ENCODE results near the gene ACTN4. TPM values are rescaled to one million over a fixed set of nuclear protein-coding genes. Genes with fewer than 3 reads are reported as not detected.

Gene ACTN4
- total RNA-seq, 5 donors from 2014 or later (not counting 1 experiment from before 2014, with no cell fraction given), result 100.0 to 201 (median 175) TPM

GRCh38 chr19:38665950-38666662, 18.7 kb downstream of the ACTN4 start:
- H3K9me3 Mint-ChIP-seq, result no peaks in the 10 kb centered on the region
- peak overlapping the region in 1 of 3 donors; percentile 22 for H3K4me3 Mint-ChIP-seq
- ChIA-PET CTCF (interaction anchor here in 1 of 2 donors (1.1 kb wide), 1 partner anchor 29 kb away, joined by 3 read pairs; no protein-coding TSS in a partner anchor), POLR2A (no interaction called here)
- H3K36me3 ChIP-seq (ENCODE audit: control insufficient read depth in 2 of 2, extremely low read depth in 1 of 2, insufficient read depth in 1 of 2, low read length in 1 of 2), result peaks cover 0 to 9% of the 10 kb centered on the region in 2 donors
- peaks cover 3% of the 10 kb centered on the region in 2 donors for H3K27me3 Mint-ChIP-seq
- H3K4me1 ChIP-seq (ENCODE audit: control insufficient read depth in 1 of 2, extremely low read depth in 1 of 2, insufficient read depth in 2 of 2, low read length in 2 of 2), result peaks cover 20 to 94% of the 10 kb centered on the region in 2 experiments
- DNase-seq (no peak), ATAC-seq (replicated peaks in 1 of 4) (no peak)
- H3K9me3 ChIP-seq, result no peaks in the 10 kb centered on the region
- WGBS (ENCODE audit: insufficient coverage), result 92% methylated on average over 14 of the region's 19 CpGs
- H3K27ac Mint-ChIP-seq, result peak overlapping the region; percentile 23 to 86
- peaks cover 0 to 26% of the 10 kb centered on the region in 2 experiments for H3K27me3 ChIP-seq (replicated peaks in 1 of 2; ENCODE audit: control insufficient read depth in 2 of 2, extremely low read depth in 1 of 2, insufficient read depth in 2 of 2, low read length in 1 of 2)
- no peak overlapping the region for H3K4me3 ChIP-seq (ENCODE audit: control insufficient read depth in 1 of 2, extremely low read depth in 1 of 2, low read length in 1 of 2)
- peaks cover 13% of the 10 kb centered on the region for H3K36me3 Mint-ChIP-seq
- peaks cover 80 to 90% (median 87%) of the 10 kb centered on the region in 3 donors for H3K4me1 Mint-ChIP-seq
- H3K27ac ChIP-seq (ENCODE audit: low read length), result peak overlapping the region; percentile 66

DNA sequence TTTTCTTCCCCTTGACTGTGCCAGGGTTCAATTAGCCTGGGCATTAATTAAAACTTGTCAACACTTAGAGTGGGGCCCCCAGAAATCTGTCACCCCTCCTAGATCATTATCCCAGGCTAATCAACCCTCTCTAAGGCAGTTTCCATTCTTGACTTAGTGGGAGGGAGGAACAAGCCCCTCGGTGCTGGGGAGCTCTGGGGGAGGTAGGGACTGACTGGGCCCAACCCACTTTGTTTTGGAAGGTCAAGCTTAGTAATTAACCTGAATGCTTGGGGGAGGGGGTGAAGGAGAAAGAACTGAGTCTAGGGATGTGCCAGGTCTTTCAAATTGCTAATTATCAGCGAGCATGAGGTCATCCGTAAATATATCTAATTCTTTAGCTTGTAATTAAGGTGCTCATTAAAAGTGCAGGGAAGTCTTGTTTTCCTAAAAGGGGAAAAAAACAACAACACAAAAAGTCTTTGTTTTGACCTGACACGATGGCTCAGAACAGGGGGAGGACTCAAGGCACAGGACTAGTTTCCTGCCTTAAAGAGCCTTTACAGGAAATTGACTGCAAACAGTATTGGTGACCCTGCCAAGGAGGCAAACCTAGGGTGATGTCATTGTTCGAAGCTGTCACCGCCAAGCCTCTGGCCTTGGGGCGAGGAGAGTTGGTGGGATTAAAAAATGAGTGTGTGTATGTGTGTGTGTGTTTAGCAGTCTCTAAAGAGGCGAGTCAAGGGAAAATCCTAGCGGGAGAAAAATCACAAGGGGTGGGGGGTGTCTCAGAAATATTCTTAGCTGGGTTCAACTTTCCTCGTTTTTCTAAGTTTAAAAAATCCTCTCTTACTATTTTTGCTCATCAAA, 19.4 kb downstream of the ACTN4 start:
- POLR2A ChIA-PET, result interaction anchor here in 1 of 2 donors (0.6 kb wide), 1 partner anchor 1724 kb away, joined by 4 read pairs; no protein-coding TSS in a partner anchor
- H3K9me3 Mint-ChIP-seq, result no peaks in the 10 kb centered on the region
- peaks cover 0 to 26% of the 10 kb centered on the region in 2 experiments for H3K27me3 ChIP-seq (replicated peaks in 1 of 2; ENCODE audit: control insufficient read depth in 2 of 2, extremely low read depth in 1 of 2, insufficient read depth in 2 of 2, low read length in 1 of 2)
- WGBS (ENCODE audit: insufficient coverage), result 39% methylated on average over 4 of the region's 10 CpGs
- H3K4me1 ChIP-seq (ENCODE audit: control insufficient read depth in 1 of 2, extremely low read depth in 1 of 2, insufficient read depth in 2 of 2, low read length in 2 of 2), result peaks cover 20 to 93% of the 10 kb centered on the region in 2 experiments
- H3K4me3 ChIP-seq (ENCODE audit: control insufficient read depth in 1 of 2, extremely low read depth in 1 of 2, low read length in 1 of 2), result no peak overlapping the region
- peak in 3 of 4 experiments; percentile 68 to 72 (median 71) for ATAC-seq (replicated peaks in 1 of 4)
- H3K27me3 Mint-ChIP-seq, result peaks cover 3% of the 10 kb centered on the region in 2 donors
- peaks cover 79 to 94% (median 90%) of the 10 kb centered on the region in 3 donors for H3K4me1 Mint-ChIP-seq
- peak overlapping the region; percentile 66 for H3K27ac ChIP-seq (ENCODE audit: low read length)
- H3K4me3 Mint-ChIP-seq, result peak overlapping the region; percentile 37 to 61 (median 54)
- CTCF ChIA-PET, result interaction anchor here (0.6 to 1.1 kb wide), 2 partner anchors 30 to 157 kb away, joined by 3 to 4 read pairs; no protein-coding TSS in a partner anchor
- H3K36me3 ChIP-seq (ENCODE audit: control insufficient read depth in 2 of 2, extremely low read depth in 1 of 2, insufficient read depth in 1 of 2, low read length in 1 of 2), result peaks cover 0 to 9% of the 10 kb centered on the region in 2 donors
- peak overlapping the region; percentile 86 to 88 for H3K27ac Mint-ChIP-seq
- H3K9me3 ChIP-seq, result no peaks in the 10 kb centered on the region
- peak in 12 of 35 experiments; percentile 12 to 65 (median 27) for DNase-seq
- peaks cover 13% of the 10 kb centered on the region for H3K36me3 Mint-ChIP-seq

DNA sequence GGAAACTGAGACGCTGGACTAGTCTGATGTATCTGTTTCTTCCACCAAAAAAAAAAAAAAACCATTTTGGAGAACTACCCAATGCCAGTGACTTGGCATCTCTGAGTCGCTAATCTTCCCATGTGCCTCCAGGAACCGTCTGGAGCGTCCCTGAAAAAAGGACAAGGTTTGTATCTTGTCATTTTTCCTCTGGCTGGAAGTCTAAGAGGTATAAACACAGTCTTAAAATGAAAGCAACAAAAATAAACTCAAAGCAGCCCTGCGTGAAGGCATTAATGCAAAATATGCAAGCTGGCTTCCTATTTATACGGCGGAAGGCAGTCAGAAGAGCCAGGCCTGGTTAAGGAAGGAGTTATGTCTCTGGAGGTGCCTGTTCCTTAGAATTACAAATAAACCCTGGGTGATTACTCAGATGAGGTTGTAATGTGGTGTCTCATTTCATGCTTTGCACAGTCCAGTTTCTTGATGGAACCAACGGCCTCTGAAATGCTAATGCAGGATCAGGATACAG, 20.3 kb downstream of the ACTN4 start:
- whole genome bisulfite sequencing (ENCODE audit: insufficient coverage), result 78% methylated on average over 3 of the region's 8 CpGs
- H3K9me3 ChIP-seq, result no peaks in the 10 kb centered on the region
- H3K4me1 ChIP-seq (ENCODE audit: control insufficient read depth in 1 of 2, extremely low read depth in 1 of 2, insufficient read depth in 2 of 2, low read length in 2 of 2), result peaks cover 20 to 85% of the 10 kb centered on the region in 2 experiments
- H3K36me3 ChIP-seq (ENCODE audit: control insufficient read depth in 2 of 2, extremely low read depth in 1 of 2, insufficient read depth in 1 of 2, low read length in 1 of 2), result peaks cover 0 to 5% of the 10 kb centered on the region in 2 donors
- no peak for ATAC-seq (replicated peaks in 1 of 4)
- Mint-ChIP-seq H3K4me3 (peak overlapping the region in 1 of 3 donors; percentile 61), H3K27ac (peak overlapping the region; percentile 34 to 43), H3K9me3 (no peaks in the 10 kb centered on the region), H3K27me3 (peaks cover 3% of the 10 kb centered on the region in 2 donors), H3K36me3 (peaks cover 13% of the 10 kb centered on the region), H3K4me1 (peaks cover 76 to 90% (median 85%) of the 10 kb centered on the region in 3 donors)
- H3K27ac ChIP-seq (ENCODE audit: low read length), result peak overlapping the region; percentile 66
- H3K4me3 ChIP-seq (ENCODE audit: control insufficient read depth in 1 of 2, extremely low read depth in 1 of 2, low read length in 1 of 2), result no peak overlapping the region
- H3K27me3 ChIP-seq (replicated peaks in 1 of 2; ENCODE audit: control insufficient read depth in 2 of 2, extremely low read depth in 1 of 2, insufficient read depth in 2 of 2, low read length in 1 of 2), result peaks cover 0 to 26% of the 10 kb centered on the region in 2 experiments
- ChIA-PET POLR2A (interaction anchor here in 1 of 2 donors (0.6 kb wide), 1 partner anchor 1723 kb away, joined by 4 read pairs; no protein-coding TSS in a partner anchor), CTCF (interaction anchor here in 1 of 2 donors (0.9 kb wide), 1 partner anchor 21 kb away, joined by 3 read pairs; the partner anchor contains the start of gene ACTN4)
- DNase-seq, result no peak

GRCh38 chr19:38669552-38669951, 22.1 kb downstream of the ACTN4 start:
- Mint-ChIP-seq H3K27ac (peak overlapping the region; percentile 78 to 81), H3K9me3 (no peaks in the 10 kb centered on the region), H3K4me3 (peak overlapping the region; percentile 62 to 70 (median 68)), H3K27me3 (peaks cover 0 to 3% of the 10 kb centered on the region in 2 donors), H3K4me1 (peaks cover 70 to 81% (median 76%) of the 10 kb centered on the region in 3 donors), H3K36me3 (peaks cover 8% of the 10 kb centered on the region)
- Histone ChIP-seq H3K4me1 (ENCODE audit: control insufficient read depth in 1 of 2, extremely low read depth in 1 of 2, insufficient read depth in 2 of 2, low read length in 2 of 2) (peaks cover 14 to 67% of the 10 kb centered on the region in 2 experiments), H3K9me3 (no peaks in the 10 kb centered on the region), H3K27ac (ENCODE audit: low read length) (peak overlapping the region; percentile 3), H3K4me3 (ENCODE audit: control insufficient read depth in 1 of 2, extremely low read depth in 1 of 2, low read length in 1 of 2) (peak overlapping the region in 1 of 2 donors; percentile 15), H3K36me3 (ENCODE audit: control insufficient read depth in 2 of 2, extremely low read depth in 1 of 2, insufficient read depth in 1 of 2, low read length in 1 of 2) (no peaks in the 10 kb centered on the region), H3K27me3 (replicated peaks in 1 of 2; ENCODE audit: control insufficient read depth in 2 of 2, extremely low read depth in 1 of 2, insufficient read depth in 2 of 2, low read length in 1 of 2) (peaks cover 0 to 11% of the 10 kb centered on the region in 2 experiments)
- peak in 26 of 35 experiments; percentile 19 to 61 (median 42) for DNase-seq
- ChIA-PET CTCF (interaction anchor here (0.5 to 1.9 kb wide), 3 partner anchors 35 to 556 kb away, joined by 4 to 6 read pairs (median 5); no protein-coding TSS in a partner anchor), POLR2A (interaction anchor here in 1 of 2 donors (0.6 kb wide), 1 partner anchor 295 kb away, joined by 3 read pairs; no protein-coding TSS in a partner anchor)
- ATAC-seq (replicated peaks in 1 of 4), result peak; percentile 64 to 80 (median 73)
- 7% methylated on average over 5 of the region's 5 CpGs for WGBS (ENCODE audit: insufficient coverage)

DNA sequence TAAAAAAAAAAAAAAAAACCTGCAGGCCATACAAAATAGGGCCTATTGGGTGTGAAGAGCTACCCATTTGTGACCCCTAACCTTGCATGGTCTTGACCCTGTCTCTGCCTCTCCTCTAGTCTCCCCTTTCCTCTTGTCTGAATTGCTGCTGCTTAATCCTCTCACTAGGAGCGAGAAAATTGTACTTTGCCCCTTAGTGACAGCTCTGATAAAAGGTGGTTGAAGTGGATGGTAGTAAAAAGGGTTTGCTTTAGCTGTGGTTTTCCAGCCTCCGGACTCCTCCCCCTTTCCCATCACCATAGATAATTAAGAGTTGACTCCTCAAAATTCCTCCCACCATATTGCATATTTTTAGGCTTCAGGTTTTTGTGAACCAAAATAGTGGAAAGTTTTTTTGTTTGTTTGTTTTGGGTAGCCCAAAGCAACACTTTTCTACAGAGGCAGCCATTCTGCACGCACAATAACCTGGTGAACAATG, 23.5 kb downstream of the ACTN4 start:
- H3K9me3 Mint-ChIP-seq, result no peaks in the 10 kb centered on the region
- H3K27me3 Mint-ChIP-seq, result peaks cover 0 to 3% of the 10 kb centered on the region in 2 donors
- Histone ChIP-seq H3K9me3 (no peaks in the 10 kb centered on the region), H3K4me1 (ENCODE audit: control insufficient read depth in 1 of 2, extremely low read depth in 1 of 2, insufficient read depth in 2 of 2, low read length in 2 of 2) (peaks cover 14 to 67% of the 10 kb centered on the region in 2 experiments), H3K27ac (ENCODE audit: low read length) (no peak overlapping the region), H3K27me3 (replicated peaks in 1 of 2; ENCODE audit: control insufficient read depth in 2 of 2, extremely low read depth in 1 of 2, insufficient read depth in 2 of 2, low read length in 1 of 2) (peaks cover 0 to 7% of the 10 kb centered on the region in 2 experiments), H3K4me3 (ENCODE audit: control insufficient read depth in 1 of 2, extremely low read depth in 1 of 2, low read length in 1 of 2) (no peak overlapping the region), H3K36me3 (ENCODE audit: control insufficient read depth in 2 of 2, extremely low read depth in 1 of 2, insufficient read depth in 1 of 2, low read length in 1 of 2) (no peaks in the 10 kb centered on the region)
- no peak overlapping the region for H3K4me3 Mint-ChIP-seq
- 83% methylated on average over 1 of the region's 3 CpGs for WGBS (ENCODE audit: insufficient coverage)
- POLR2A ChIA-PET, result interaction anchor here (0.6 kb wide), 2 partner anchors 262 to 847 kb away, joined by 4 to 6 read pairs; no protein-coding TSS in a partner anchor
- H3K4me1 Mint-ChIP-seq, result peaks cover 69 to 84% (median 79%) of the 10 kb centered on the region in 3 donors
- DNase-seq (no peak), ATAC-seq (replicated peaks in 1 of 4) (no peak)
- H3K36me3 Mint-ChIP-seq, result peaks cover 7% of the 10 kb centered on the region
- peak overlapping the region; percentile 42 to 61 for H3K27ac Mint-ChIP-seq
- CTCF ChIA-PET, result interaction anchor here in 1 of 2 donors (1.9 kb wide), 1 partner anchor 36 kb away, joined by 5 read pairs; no protein-coding TSS in a partner anchor

All from T-cell (primary cell).